Stomach (tissue), 4 donors: ENCODE measurements around the gene PLCB4.

Source experiments
- POLR2A ChIP-seq, 4 donors: fragments of 450-650 bp; IDR thresholded peaks; one replicate each; pipeline ENCODE4 v1.6.1; 2016; ENCODE audit warnings: antibody characterized with exemption in 4 of 4, control low read depth in 2 of 4, mild to moderate bottlenecking in 1 of 4, moderate library complexity in 1 of 4
- POLR2AphosphoS5 ChIP-seq, 3 donors: sonication (generic); formaldehyde crosslinking; IDR thresholded peaks; one replicate each; pipeline ENCODE4 v1.6.1; 2016; ENCODE audit warnings: antibody characterized with exemption in 3 of 3
- TF ChIP-seq, protein P1 (sequence below), 7 experiments: fragments of 450-650 bp in 4 of 7; fragments of 200-600 bp in 3 of 7; sonication (generic) in 3 of 7; IDR thresholded peaks; one replicate each; pipeline ENCODE4 v1.5.1; 2016 to 2019; ENCODE audit warnings: antibody characterized with exemption in 7 of 7, control low read depth in 2 of 7, mild to moderate bottlenecking in 1 of 7

GRCh38 chr20:9258901-9259300, 190.0 kb downstream of the PLCB4 start:
- TF ChIP-seq, protein P1, sequence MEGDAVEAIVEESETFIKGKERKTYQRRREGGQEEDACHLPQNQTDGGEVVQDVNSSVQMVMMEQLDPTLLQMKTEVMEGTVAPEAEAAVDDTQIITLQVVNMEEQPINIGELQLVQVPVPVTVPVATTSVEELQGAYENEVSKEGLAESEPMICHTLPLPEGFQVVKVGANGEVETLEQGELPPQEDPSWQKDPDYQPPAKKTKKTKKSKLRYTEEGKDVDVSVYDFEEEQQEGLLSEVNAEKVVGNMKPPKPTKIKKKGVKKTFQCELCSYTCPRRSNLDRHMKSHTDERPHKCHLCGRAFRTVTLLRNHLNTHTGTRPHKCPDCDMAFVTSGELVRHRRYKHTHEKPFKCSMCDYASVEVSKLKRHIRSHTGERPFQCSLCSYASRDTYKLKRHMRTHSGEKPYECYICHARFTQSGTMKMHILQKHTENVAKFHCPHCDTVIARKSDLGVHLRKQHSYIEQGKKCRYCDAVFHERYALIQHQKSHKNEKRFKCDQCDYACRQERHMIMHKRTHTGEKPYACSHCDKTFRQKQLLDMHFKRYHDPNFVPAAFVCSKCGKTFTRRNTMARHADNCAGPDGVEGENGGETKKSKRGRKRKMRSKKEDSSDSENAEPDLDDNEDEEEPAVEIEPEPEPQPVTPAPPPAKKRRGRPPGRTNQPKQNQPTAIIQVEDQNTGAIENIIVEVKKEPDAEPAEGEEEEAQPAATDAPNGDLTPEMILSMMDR (IDR thresholded peaks at IDR 0.05), result no peak
- TF ChIP-seq POLR2AphosphoS5 (IDR thresholded peaks at IDR 0.05) (no peak), POLR2A (IDR thresholded peaks at IDR 0.05) (no peak)
